Stimulated activated CD8-positive, alpha-beta memory T cell treated with anti-CD3 and anti-CD28 coated beads, Interleukin-4, amount 100 ng/mL, for 4 hours (primary cell): ENCODE measurements around the gene TRIM8.

Experiments used
- DNase-seq, 2 donors: peaks; one replicate each; pipeline ENCODE4 v3.0.0-alpha.2; 2020; ENCODE audit warnings: low read depth in 2 of 2, low spot score in 1 of 2

Gene TRIM8, protein sequence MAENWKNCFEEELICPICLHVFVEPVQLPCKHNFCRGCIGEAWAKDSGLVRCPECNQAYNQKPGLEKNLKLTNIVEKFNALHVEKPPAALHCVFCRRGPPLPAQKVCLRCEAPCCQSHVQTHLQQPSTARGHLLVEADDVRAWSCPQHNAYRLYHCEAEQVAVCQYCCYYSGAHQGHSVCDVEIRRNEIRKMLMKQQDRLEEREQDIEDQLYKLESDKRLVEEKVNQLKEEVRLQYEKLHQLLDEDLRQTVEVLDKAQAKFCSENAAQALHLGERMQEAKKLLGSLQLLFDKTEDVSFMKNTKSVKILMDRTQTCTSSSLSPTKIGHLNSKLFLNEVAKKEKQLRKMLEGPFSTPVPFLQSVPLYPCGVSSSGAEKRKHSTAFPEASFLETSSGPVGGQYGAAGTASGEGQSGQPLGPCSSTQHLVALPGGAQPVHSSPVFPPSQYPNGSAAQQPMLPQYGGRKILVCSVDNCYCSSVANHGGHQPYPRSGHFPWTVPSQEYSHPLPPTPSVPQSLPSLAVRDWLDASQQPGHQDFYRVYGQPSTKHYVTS

DNA sequence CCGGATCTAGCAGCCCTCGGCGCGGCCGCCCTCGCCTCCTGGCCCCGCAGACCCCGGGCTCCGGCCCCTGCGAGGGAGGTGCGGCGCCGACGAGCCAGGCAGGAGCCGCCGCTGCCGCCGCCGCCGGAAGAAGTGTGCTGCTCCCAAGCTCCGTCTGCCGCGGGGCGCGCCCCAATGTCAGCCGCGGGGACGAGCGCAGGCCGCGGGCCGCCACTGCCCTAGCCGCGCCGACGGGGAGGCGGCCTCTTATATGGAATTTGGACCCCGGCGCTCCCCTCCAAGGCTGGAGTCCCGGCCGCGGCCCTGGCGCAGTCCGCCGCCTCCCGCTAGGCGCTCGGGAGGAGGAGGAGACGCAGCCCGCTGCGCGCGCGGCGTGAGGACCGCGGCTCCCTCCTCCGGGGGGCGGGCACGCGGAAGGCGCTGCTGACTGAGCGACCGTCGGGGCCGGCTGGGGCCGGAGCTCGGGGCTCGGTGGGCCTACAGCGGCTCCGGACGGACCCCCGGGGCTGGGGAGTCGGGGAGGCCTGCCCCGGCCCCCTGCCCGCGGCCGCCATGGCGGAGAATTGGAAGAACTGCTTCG lies at the start of gene TRIM8:
Gene TRIM8 (plus strand): TSS at position 414 of the 580 bp plus-strand sequence. CDS start 139 bp downstream, at position 553.
- DNase-seq: no peak

DNA sequence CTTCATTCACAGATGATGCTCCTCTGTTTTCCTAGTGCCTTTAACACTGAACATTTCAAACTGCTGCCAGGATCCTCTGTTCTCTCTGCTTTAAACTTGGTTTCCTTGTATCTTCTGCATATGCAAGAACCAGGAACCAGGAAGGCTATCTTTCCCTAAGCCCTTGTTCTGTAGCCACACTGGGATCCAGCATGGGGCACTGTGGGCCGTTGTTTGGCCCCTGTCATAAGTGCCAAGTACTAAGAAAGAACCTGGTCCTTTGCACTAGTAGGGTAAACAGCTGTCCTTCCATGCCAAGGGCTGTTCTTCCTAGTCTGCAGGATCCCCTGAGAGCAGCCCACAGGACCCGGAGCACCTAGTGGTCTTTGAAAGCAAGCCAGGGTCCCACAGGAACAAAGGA lies 49.0 kb upstream of the TRIM8 start:
- DNase-seq: no peak

DNA sequence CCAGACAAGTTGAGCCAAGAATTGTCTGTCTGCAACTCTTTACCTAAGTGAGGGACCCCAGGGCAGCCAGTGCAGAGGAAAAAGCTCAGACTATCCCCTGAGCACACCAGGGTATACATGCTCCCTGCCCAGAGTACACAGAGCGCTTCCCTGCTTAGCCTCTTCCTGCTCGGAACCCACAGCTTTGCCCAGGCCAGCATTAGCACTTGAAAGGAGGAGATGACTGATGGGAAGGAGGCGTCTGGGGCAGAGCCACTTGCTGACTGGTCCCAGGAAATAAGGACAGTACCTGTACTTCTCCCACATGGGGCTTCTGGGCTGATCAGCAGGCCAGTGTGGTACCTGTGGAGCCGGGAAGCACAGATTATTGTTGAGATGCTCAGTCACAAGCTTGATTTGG lies 48.4 kb upstream of the TRIM8 start:
- DNase-seq: no peak

DNA sequence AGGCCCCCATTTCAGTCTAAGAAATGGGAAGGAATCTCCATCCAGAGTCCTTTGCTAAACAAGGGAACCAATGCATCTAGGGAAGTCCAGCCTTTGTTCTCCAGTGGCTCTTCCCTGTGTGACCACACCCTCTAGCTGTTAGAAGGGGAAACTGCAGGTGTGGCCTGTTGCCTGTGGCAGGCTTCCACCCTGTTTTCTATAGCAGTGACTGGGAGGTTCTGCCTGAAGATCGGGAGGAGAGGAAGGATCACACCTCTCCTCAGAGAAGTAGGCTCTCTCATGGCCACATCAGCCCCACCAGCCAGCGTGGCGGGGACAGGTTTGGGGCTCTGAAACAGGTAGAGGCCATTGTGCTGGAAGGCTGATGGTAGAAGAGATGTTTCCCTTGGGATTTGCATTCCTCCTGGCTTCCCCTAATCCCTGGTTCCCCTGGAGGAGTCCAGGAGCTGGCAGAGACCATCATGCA lies 47.7 kb upstream of the TRIM8 start:
- DNase-seq: no peak

DNA sequence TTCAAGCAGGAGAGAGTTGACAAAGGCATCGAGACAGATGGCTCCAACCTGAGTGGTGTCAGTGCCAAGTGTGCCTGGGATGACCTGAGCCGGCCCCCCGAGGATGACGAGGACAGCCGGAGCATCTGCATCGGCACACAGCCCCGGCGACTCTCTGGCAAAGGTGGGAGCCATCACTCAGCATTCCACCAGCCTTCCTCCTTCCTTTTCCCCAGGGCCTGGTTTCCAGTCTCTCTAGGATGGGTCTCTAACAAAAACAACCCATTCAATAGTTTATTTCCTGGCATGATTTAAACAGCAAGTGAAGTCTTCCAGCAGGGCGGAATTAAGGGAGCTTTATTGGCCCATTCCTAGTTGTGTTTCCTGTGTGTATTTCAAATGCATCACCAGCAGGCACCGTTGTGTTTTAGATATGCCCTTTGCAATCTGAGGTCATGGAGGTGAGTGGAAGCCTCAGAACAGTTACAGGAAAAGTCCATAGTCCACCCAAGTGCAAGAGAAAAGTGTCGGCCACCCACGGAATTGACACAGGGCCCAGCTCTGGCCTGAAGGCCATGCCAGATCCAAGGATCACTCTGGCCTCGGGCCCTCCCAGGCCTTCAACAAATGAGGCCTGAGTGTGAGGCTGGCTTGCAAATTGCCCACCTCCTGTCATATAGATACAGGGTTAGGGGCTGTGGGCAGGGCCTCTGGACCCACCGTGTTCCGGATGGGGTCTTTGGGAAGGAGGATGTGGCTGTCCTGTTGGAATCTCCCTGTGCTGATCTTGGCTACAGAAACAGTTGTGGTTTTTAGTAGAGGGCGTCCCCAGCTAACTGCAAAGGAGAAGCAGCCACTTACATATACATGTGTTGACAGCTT lies 46.9 kb upstream of the TRIM8 start:
- DNase-seq: no peak

DNA sequence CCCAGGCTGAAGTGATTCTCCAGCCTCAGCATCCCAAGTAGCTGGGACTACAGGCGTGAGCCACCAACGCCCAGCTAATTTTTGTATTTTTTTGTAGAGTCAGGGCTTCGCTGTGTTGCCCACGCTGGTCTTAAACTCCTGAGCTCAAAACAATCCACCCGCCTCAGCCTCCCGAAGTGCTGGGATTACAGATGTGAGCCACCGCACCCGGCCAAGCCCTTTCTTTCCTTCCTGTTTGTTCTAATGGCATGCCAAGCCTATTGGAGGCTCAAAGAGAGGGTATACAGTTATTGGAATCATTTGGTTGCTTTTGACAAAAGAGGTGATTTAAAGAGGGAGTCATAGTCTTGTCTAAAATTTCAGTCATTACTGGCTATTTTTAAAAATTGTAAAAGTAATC lies 46.0 kb upstream of the TRIM8 start:
- no peak for DNase-seq

DNA sequence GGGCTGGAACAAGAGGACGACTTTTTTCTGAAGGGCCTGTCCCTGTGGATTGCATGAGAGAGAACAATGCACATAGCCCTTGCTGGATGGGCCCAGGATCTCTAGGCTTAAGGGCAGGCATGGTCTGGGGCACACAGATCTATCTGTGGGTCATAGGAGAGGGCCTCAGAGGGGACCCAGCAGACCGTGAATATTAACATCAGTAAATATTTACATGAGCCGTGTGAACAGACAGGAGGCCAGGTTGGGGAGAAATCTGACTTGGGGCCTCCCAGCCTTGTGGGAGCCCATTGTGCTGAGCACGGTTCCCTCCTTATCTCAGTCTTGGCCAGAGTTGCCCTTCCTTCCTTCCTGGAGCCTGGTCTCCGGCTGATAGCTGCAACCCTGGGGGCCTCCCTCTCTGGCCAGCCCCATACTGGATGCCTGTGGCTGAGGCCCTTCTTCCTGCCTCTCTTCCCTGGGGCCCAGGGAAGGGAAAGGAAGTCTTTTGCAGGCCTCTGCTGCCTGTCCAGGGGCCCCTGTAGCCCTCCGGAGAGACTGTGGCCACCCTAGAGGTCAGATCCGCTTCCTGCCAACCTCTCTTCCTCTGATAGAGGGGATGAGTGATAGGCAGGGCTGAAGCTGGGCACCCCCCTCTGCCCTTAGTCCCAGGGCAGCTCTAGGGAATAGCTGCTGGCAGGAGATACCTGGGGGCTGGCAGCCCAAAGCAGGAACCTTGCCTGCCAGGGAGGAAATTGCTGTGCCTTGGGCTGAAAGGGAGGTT lies 44.5 kb upstream of the TRIM8 start:
- no peak for DNase-seq

DNA sequence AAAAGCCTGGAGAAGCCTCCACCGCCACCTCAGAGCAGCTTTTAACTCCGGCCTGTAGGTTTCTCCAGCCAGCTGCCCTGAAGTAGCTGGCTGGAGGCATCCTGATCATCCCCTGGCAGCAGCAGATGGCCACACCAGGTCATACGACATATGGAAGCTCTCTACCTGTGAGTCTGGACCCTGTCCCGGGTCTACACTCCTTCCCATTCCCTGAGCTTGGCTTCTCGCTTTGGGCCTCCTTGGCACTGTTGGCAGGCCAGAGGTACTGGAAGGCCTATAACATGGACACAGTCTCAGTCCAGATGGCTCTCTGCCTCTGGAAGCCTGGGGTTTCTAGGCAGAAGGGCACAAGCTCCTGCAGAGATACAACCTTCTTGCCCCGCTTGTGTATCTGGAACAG lies 43.5 kb upstream of the TRIM8 start:
- no peak for DNase-seq

DNA sequence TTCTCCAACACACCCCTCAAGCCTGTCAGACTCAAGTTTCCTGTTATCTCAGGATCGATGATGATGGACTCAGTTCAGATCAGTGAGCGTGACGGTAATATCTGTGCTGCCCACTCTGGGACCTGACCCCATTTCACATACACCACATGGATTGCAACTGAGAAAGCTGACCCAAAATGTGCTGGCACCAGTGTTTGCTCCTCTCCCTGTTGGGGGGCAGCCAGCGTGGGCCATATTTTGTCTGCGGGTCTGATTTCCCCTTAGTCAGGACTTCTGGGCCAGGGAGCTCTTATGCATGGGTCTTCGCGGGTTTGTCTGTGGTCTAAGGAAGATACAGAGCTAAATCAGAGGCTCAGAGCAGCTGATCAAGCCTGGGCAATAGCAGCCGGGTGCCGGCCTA lies 42.6 kb upstream of the TRIM8 start:
- DNase-seq: no peak

DNA sequence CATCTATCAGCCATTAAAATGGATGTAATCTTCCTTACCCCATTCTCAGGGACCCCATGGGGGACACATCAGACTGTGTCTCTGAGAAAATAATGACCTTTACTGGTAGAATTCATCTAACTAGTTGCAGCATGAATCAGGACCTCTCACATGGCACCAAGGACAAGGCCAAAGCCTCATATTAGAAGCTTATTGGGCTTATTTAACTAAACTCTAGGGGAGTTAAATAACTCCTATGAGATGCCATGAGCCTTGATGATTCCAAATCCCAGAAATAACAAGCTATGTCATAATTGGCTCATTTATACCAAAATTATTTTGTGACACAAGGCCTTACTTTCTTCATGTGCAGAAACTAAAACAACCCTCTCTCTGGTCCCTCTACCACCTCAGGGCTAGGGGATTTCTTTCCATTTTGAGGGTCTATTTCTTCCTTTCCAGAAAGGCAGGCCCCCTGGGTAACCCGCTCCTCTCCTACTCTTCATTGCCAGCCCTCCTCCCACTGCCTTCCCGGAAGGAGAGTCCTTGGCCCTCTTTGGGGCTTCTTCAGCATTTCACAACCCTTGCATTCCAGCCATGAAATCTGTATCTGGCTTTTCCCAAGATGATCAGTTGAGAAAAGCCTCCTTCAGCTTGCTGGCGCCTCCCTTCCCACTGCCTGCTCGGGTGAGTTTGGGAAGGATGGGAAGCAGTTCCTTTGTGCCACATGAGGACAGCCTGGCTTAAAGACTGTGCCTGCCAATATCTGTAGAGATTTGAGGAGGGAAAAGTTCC lies 41.8 kb upstream of the TRIM8 start:
- no peak for DNase-seq

DNA sequence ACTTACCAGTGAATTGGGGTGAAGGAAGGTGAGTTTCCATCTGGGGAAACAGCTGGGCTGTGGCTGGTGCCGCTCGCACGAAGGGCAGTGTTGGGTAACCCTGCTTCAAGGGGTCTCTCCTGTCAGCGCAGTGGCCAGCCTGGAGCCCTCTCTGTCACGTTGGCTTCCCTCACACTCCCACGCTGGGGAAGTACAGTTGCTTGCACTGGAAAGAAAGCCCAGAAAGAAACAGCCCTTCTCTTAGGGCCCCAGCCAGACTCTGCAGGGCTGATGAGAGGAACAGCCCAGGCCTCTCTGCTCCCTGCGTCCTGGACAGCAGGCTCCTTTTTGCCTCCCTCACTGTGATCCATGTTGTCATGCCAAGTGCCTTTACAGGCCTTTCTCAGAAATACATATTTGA lies 40.3 kb upstream of the TRIM8 start:
- DNase-seq: no peak

DNA sequence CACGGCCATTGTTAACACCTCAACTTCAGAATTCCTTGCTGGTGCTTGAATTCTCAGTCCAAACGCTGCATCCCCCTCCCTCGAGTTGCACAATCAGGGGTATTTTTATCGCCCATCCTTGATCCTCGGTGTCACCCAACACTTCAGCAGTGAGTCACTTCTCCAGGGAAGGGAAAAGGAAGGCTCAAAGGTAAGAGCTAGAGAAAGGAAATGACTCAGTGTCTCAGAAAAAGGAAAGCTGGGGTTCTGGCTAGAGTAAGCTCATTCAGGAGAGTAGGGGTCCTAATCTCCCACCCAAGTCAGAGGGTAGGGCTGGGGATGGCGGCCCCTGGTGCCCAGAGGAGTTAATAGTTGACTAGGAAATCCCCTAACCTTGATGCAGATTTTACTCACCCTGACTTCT lies 39.8 kb upstream of the TRIM8 start:
- no peak for DNase-seq

DNA sequence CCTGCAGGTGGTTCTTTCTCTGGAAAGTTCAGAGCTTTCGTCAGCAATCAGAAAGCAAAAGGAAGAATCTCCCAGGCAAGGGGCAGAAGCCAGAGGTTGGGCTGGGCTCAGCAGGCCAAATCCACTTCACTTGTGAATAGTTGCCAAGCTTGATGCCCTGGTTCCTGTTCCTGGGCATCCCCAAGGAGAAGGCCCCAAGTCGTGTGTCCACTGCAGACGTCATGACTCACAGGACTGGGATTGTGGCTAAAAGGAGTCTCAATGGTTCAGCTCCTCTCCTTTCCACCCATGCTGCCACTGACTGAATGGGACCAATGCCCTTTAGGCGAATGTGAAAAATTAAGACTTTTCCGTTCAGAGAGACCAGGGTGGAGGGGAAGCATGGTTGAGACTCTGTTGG lies 38.6 kb upstream of the TRIM8 start:
- DNase-seq: no peak

DNA sequence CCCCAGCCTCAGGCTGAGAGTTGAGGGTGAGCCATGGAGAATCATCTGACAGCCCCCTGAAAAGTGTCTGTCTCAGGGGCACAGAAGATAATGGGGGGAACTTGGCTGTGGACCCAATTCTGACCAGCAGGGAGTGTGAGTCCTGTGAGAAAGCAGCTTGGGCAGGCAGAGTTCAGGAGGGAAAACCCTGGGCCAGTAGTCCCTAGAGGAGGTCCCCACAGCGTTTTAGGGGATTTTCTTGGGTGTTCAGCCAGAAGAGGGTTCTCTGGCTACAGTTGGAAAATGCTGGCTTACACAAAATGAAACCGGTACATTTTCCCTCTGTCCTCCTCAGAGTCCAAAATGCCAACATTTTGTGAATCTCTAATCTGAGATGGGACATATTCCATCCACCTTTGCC lies 35.8 kb upstream of the TRIM8 start:
- DNase-seq: no peak

DNA sequence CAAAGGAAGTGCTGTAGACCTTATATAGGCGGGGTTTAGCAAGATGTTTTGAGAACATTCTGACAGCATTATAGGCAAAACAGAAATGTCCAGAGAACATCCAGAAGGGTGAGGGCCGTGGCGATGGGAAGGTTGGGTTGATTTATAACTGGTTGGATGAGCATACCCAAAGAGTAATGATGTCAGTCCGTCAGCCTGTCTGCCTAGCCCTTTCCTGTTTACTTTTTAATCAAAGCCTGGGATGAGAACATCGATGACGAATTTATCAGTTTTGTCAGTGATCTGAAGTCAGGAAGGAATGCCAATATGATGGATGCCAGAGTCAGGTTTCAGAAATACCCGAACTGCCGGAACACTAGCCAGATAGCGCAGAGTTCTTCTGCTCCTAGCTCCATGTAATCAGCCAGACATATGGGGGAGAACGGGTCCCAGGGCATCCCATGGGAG lies 33.8 kb upstream of the TRIM8 start:
- DNase-seq: no peak

DNA sequence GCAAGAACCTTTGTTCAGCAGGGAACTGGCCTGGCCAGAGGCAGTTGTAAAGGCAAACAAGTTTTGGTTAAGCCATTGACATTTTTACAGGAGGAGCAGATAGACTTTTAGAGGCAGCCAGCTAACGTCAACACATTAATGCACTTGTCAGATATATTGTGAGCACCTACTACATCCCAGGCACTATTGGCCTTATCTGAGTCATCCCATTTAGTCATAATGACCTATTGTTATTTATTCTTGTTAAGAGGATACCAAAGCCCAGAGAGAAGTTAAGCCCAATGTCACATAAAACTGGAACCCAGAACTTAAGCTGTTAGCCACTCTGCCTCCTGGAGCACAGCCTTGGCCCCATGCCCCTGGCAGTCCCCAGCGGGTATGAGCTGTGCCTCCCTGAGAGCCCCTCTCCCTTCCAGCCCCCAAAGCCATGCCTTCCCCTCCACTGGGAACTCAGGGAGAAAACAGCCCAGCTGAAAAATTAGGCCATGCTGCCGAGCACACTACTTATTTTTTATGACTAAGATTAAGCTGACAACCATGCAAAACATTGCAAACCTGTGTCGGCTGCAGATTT lies 32.7 kb upstream of the TRIM8 start:
- DNase-seq: no peak

DNA sequence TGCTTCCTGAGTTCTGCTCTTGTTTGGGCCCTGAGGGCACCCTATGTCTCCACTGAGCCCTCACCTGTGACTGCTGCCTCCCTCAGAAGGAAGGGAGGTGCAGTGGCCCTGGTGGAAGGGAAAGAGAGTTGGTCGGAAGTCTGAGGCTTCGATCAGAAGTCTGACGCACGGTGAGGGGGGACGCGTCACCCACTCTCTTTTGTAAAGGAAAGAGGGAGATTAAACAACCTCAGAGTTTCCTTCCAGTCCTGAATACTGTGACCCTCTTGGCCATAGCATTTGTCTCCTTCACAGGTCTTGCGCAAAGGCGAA lies 31.4 kb upstream of the TRIM8 start:
- DNase-seq: no peak

DNA sequence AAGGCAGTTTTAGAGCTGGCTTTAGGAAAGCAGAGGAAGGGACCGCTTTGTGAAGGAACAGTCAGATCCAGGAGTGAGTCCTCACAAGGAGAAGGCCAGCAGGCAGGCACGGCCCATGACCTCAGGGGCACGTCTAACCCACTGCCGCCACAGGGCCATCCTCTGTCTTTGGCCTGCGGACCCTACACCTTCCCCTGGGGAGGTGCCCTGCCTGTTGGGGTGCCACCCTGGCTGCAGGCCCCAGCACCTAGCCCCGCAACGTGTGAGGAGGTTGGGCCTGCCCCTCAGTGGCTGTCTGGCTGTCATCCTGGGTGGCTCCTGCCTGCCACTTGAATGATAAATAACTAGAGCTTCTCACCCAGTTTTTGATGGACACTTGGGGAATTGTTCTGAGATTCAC lies 31.0 kb upstream of the TRIM8 start:
- no peak for DNase-seq

DNA sequence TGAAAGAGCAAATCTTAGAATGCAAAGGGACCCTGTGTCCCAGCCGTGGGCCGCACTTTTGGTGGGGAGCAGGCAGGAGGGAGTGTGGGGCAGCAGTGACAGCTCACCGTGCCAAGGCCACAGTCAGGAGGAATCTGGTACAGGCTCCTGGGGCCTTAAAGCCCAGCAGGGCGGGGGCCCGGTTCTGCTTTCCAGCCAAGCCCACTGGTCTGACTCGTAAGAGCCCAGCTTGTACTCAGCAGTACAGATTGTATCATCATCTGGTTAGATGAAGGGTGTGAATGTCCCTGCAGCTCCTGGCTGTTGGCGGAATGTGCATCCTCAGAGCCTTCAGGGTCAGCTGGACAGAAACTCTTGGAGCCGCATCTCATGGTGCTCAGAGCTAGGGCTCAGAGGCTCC lies 30.5 kb upstream of the TRIM8 start:
- no peak for DNase-seq

DNA sequence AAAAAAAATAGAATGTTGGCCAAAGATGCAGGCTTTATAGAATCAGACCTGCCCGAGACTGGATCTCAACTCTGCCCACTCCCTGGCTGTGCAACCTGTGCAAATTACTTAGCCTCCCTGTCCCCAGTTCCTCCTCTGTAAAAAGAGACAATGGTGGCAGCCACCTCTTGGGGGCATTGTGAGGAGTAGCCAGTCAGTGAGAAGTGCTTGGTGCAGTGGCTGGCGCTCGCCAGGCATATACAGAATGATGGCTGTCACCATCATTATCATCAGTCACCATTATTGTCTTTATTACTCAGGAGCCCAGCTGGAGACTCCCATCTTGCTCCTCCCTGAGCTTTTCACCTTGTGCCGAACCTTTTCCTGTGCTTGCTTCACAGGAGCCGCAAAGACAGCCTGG lies 29.4 kb upstream of the TRIM8 start:
- no peak for DNase-seq
